SIG-M5 (cell line): Measurements from ENCODE around the gene TMEM186.
"Not testable (repeated sequence)": the region's sequence is repeated elsewhere in the genome, so short reads cannot be mapped to it uniquely, and the experiment has no call there.

Source experiments
- DNase-seq: peaks from one replicate; lab custom pipeline; 2025; lab: John Stamatoyannopoulos, UW

Gene TMEM186

DNA sequence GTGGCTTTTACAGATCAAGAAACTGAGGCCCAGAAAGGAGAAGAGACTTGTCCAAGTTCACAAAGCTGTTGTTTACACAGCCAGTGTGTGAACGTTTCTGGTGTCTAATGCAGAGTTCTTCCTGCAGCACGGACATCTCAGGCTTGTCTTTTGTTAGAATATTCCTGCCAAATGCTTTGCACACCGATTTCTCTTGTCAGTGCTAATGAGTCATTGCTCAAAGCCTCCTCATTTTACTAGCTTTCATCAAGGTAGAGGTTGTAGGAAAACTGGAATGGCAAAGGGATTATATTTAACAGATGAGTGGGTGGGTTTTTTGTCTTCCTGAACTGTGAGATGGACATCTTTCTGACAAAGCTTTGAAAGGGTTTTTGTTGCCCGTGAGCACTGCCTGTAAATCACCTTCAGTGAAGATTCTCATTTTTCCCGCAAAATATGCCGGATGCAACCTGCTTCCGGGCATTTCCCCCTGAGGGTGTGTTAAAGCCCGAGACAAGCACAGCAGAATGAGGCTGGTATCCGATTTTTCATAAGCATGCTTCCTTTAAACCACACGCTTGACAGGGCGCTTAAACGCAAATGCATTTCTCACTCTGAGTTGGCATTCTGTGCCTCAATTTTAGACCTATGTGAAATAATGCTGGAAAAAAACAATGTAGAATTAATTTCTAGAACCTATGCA lies 14.9 kb upstream of the TMEM186 start:
- DNase-seq: no peak

DNA sequence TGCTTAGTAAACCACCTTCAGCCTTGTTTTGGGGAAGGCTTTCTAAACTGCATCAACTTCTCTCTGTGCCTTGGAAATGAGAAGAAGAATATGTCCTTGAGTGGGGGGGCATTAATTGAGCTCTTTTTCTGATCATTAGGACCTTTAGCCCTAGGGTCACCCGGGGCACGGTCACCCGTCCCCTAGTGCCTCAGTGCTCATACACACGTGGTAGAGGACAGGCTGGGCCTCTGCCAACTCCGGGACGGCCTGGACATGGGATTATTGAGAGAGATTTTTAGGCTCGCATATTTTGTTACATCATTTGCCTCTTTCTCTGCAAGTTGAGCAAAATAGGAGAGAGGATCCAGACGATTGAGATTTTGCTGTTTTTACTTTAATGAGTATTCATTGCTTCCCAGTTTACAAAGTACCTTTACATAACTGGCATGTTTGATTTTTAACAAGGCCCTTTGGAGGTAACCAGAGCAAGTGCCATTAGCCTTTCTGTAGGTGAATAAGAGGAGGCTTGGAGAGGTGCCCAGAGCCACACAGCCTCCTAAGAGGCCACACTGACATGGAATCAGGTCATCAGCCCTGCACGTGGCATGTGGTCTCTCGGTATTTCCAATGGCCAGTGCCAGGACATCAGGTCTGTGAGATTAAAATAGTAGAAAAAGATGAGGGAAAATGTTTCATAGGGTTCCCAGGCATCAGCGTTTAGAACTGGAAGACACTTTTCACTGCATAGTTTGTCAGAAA lies 11.3 kb upstream of the TMEM186 start:
- DNase-seq: no peak

DNA sequence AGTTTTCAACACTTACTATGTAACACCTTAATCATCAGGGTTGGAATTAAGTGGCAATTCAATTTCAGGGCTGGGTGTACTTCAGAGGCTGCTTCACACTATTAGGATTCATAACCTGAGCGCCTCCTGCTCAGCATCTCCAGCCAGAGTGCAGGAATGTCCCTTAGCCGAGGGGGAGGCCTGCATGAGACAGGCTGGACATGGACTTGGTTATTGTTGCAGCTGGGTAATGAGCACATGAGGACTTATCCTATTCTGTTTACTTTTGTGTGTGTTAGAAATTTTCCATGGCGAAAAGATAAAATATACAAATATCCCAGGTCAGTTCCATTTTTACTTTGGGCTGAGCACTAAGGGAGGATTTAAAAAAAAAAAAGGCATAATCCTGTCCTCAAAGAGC lies 10.6 kb upstream of the TMEM186 start:
- DNase-seq: no peak

DNA sequence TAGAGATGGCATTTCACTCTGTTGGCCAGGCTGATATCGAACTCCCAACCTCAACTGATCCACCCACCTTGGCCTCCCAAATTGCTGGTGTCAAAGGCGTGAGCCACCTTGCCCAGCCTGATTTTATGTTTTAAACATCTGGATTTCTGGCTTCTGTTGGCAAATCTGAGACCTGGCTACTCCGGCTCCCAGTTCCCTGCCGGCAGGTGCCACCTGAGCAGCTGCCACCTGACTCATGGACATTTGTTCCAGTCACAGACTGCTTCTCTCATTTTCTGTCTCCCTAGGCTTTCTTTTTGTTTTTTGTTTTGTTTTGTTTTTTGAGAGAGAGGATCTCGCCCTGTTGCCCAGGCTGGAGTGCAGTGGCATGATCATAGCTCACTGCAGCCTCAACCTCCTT lies 9.8 kb upstream of the TMEM186 start:
- no peak for DNase-seq

DNA sequence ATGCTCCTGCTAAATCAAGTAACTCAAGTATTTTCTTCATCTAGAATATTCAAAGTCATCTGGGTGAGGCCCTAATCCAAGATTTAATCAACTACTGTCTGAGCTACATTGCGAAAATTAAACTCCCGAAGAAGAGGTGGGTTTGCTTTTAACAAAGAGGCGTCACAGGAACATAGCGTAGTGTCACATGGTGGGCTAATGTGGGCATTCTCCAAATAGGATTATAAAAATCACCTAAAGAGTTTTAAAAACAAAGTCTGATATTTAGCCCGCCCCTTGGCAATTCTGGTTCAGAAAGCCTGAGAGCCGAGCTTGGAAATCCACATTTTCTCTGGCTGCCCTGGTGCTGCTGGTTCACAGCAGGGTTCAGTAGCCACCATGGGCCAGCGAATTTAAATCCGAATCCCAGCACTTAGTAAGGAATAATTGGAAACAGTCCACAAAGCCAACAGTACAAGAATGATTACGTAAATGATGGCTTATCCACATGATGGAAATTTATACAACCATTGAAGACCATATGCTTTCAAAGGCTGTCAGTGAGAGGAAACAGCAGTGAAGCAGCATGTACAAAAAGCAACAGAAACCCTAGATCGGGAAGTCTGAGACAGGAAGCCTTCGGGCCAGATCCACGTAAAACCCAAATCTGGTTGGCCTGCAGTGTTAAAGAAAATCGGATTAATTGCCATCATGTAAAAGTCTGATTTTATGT lies 9.0 kb upstream of the TMEM186 start:
- DNase-seq: no peak

DNA sequence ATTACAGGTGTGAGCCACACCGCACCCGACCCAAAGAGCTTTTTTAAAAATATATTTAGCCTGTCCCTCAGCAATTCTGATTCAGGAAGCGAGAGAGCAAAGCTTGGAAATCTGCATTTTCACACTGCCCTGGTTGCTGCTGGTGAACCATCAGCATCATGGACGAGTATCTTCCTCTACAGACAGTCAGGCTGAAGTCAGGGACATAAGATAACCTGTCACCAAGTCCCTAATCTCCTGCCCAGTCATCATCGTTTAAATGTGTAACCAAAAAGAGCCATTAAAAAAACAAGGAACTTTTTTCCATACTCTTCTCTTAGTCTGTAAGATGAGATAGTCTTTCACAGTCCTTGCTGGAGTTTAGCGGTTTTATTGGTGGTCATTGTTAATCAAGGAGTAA lies 6.9 kb upstream of the TMEM186 start:
- no peak for DNase-seq

DNA sequence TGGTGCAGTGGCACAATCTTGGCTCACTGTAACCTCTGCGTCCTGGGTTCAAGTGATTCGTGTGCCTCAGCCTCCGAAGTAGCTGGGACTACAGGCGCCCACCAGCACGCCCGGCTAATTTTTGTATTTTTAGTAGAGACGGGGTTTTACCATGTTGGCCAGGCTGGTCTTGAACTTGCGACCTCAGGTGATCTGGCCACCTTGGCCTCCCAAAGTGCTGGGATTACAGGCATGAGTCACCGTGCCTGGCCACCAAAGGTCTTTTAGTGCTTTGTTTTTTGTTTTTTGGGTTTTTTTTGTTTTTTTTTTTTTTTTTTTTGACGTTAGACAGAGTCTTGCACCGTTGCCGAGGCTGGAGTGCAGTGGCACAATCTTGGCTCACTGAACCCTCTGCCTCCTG lies 6.3 kb upstream of the TMEM186 start:
- not testable (repeated sequence) for DNase-seq

DNA sequence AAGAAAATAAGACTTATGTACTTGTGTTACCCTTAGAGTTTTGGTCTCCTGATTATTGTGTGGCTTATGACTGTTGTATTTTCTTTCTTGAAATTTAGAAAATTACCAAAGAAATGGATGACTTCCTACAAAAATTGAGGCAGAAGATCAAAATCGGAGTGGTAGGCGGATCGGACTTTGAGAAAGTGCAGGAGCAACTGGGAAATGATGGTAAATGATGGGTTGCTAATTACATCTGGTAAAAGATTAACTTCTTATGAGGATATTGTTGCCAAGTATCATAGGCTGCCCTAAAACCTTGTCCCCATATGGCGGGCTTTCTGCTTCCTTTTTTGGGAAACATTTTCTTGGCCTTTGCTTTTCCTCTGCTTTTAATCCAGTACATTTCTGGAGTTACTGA lies 4.3 kb upstream of the TMEM186 start:
- DNase-seq: no peak

DNA sequence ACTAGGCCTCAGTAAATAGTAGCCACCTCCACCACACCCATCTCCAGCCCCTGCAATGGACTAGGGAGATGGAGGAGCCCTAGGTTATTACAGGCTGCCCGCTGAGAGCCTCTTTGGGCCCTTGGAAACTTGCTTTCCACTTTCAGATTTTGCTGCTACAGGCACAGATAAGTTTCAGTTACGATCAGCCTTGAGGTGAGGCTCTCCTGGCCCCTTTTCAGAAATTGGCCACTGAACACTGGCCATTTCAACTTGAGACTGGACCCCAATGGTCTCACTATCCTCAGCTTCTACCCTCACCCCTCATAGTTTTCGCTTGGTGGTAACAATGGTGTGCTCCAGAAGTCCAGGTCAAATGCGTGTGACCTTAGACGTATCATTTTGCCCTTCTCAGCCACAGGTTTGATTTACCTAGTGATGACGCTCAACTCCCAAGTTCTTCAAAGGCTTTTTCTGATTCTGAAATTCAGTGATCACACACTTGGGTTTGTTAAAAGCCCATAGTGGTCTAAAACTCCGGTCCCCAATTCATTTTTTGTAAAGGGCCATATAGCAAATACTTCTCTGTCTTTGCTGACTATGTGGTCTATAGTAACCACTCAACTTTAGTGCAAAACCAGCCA lies 1.2 kb upstream of the TMEM186 start:
- no peak for DNase-seq

DNA sequence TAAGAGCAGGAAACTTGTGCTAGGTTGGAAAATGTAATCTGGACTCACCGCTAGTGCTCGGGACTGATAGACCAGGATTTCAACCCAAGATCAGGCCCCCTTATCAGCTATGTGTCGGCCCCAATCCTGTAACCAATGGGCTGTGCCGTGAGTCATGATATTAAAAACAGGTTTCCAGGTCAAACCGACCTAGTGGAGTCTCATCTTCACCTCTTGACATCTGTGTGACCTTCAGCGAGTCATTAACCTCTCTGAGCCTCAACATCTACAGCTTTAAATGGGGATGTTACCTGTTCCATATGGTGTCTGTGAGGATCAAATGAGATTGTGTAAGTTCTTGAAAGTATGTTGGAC lies 712 bp upstream of the TMEM186 start:
- DNase-seq: no peak

DNA sequence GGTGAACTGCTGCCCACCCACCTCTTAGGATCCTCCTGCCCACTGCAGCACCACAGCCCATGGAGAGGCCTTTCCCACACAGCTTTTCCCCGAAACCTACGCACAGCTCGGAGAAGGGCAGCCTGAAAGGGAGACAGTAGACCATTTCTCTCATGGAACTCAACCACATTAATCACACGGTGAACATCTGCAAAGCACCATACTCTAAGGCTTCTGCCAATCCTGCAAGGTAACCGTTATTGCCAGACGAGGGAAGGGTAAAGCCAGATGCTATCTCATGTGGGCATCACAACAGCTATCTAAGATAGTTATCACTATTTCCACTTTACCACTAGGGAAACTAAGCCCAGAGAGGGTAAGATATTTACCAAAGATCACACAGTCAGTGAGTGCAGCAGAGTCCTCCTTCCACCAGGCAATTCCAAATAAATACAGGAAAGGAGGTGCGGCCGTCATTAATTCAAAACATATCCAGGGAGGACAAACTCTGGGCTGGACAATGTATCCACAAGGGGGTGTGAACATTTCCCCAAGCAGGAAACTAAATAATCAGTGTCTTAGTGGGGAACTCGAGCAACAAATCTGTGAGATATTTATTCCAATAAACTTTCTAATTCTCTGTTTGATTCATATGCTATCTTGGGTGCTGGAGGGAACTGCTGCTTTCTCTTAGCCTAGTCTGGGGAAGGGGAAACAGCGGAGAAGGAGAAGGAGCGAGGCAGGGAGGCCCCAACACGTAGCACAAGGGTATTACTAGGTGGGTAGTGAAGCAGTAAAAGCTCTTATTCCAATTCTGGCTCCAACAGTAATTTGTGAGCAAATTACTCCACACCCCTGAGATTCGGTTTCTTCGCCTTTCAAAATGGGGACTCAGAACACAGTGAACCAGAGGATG lies 723 bp downstream of the TMEM186 start:
- DNase-seq: no peak

DNA sequence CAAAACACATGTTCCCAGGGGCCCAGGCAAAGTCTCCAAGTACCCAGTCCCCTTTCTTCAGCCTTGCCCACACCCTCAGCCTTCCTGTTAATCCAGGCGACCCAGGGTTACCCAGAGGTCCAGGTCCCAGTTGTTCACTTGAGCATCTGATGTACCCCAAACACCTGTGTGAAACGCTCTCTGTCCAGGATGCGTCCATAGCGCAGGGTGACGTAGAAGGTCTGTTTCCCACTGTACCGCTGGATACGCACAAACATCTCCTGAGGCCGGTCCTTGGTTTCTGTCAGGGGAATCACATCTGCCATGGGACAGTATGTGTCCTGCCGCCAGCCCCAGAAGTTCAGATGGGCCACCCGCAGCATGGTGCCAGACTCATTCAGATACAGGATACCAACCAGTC lies 1.6 kb downstream of the TMEM186 start:
- no peak for DNase-seq

DNA sequence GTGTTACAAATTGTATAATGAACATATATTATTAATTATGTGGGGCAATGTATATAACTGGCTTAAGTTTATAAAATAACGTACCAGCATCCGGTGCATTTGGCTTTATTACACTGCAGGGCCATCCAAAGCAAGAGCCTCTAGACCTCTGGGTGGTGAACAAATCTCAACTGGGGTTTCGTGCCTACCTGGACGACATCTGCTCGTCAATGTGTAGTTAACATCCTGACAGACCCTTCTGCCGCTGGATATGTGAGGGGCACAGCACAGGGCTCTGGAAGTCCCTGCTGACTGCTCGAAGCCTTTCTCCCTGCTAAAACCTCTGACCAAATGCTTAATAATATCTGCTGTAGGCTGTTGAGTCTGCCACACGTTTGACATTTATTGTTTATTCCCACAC lies 2.3 kb downstream of the TMEM186 start:
- DNase-seq: no peak

DNA sequence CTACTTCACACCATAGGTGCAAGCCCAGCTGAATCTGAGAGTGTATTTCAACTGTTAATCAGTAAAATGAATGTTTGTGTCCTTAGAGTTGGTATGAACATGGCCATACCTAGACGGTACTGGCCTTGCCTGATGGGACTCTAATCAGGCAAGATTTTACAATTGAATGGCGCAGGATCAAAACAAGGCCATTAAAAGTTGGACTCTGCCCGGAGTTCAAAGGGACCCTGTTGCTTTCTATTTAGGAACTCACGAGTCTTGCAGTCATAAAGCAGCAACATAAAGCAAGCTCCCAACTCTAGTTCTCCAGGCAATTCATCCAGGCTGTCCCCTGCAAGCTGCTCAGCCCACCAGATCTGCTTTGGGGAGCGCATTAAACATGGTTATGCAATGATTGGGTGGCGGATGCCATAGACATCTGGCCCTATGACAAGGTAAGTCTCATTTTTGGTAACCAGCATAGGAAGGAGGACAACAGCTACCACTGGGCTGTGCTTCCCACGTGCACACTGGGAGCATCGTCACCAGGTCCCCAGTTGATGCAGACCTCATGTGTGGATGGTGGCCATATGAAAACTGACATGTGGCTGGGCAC lies 8.8 kb downstream of the TMEM186 start:
- DNase-seq: no peak

DNA sequence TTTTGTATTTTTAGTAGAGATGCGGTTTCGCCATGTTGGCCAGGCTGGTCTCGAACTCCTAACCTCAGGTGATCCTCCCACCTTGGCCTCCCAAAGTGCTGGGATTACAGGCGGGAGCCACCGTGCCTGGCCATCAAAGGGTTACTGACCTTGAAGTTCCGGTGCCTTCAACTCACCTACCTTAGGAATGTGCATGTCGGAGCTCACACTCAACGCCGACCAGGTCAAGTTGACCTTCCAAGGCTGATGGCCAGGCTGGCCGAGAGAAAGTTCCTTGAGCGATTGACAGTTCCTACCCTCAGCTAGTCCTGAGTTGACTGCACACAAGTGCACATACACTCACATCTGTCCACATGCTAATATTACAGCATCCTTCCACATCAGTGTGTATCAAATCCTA lies 11.1 kb downstream of the TMEM186 start:
- DNase-seq: not testable (repeated sequence)

DNA sequence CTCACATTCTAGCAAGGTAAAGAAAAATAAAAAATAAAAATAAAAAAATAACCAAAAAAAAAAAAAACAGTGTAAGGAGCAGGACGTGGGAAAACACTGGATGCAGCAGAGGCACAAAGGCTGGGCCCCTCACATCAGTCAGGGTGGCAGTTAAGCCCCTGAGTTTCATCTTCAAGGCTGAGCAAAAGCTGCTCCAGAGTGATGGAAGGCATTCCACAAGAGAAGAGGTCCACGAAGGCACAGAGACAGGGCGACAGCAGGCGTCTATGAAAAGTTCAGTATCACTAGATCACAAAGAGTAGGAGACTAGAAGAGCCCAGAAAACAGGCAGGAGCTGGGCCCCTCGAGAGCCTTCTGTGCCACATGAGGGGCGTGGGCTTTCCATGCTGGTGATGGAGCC lies 12.0 kb downstream of the TMEM186 start:
- no peak for DNase-seq

DNA sequence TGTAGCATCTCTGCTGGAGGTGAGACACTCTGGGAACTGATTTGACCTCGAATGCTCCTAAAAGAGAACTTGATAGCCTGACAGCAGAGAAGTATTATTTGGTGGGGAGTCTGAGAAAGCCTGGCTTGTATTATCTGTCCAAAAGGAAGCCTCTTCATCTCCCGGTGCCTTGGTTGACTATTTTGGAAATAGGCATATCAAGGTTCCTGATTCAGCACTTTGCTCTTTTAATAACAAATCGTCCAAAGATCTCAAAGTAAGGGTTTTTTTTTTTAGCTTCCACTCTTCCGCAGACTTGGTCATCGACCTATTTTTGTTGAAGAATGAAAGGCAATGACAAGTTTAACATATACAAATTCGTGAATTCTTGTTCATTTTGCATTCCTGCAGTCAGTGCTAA lies 14.8 kb downstream of the TMEM186 start:
- no peak for DNase-seq

DNA sequence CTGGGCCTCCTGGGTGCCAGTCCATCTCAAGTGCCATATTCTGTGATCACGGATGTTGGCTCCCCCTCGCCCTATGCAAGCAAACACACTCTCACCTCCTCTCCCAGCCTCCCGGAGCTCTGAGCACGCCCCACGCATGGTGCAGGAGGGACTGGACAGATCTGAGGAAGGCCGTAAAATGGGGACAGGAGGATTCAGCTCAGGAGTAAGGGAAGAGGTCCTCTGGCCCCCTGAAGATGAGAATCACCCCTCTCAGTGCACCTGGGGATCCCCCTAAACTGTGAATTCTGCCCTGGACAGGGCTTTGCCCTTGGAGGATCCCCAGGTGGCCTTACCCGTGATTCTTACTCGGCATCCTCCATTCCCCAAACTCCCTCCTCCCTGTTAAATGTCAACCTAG lies 15.6 kb downstream of the TMEM186 start:
- no peak for DNase-seq

DNA sequence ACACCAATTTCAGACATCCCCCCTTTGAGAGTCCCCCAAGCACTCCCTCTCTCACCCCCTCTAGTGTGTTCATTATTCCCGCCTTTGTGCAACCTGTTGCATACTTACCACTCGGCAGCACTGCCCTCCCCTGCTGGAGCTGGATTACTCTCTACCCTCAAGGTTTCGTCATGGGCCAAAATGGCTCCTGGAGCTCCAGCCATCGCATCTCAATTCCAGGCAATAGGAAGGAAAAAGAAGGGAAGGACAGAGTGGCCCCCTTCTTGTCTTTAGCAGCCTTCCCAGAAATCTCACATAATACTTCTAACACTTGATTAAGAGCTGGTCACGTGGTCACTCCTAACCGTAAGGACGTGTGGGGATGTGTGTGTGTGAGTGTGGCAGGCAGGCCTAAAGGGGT lies 20.2 kb downstream of the TMEM186 start:
- DNase-seq: no peak

DNA sequence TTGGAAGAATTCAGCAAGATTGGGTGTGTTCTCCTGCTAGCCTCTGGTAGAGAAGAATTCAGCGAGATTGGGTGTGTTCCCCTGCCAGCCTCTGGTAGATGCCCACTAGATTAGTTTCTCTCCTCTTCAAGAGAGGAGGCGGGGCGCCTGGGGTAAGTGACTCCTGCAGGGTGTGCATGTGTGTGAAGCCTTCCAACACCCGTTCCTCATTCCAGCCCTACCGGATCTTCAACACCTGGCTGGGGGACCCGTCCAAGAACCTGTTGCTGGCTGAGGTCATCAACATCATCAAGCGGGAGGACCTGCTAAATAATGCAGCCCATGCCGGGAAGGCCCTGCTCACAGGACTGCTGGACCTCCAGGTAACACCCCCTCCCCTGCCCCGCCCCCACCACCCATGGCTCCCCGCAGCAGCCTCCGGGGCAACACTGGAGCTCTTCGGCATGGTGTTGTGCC lies 21.3 kb downstream of the TMEM186 start:
- DNase-seq: no peak

DNA sequence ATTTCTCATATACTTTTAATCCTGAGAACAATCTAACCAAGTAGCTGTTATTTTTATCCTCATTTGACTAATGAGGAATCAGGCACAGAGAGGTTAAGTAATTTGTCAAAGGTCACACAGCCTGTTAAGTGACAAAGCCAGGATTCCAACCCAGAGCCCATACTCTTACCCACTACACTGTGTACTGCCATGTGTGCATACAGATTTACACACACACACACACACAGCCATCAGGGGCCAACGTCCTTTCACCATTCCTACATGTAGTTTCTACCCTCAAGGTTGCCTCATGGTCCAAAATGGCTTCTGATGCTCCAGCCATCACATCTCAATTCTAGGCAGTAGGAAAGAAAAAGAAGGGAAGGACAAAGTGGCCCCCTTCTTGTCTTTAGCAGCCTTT lies 22.1 kb downstream of the TMEM186 start:
- no peak for DNase-seq
